ENCODE data around the gene PEAK3. TPM values are rescaled to one million over a fixed set of nuclear protein-coding genes. Genes with fewer than 3 reads are reported as not detected.
A peak's percentile ranks its signal among the peaks of the same experiment; 100 is the strongest.

The PEAK3 gene
- total and polyA plus RNA-seq, 9 of the 15 experiments (the other 6 are each of a cell fraction or from before 2014, with no cell fraction given) = 0.07 to 0.40 TPM; not detected in 7

DNA sequence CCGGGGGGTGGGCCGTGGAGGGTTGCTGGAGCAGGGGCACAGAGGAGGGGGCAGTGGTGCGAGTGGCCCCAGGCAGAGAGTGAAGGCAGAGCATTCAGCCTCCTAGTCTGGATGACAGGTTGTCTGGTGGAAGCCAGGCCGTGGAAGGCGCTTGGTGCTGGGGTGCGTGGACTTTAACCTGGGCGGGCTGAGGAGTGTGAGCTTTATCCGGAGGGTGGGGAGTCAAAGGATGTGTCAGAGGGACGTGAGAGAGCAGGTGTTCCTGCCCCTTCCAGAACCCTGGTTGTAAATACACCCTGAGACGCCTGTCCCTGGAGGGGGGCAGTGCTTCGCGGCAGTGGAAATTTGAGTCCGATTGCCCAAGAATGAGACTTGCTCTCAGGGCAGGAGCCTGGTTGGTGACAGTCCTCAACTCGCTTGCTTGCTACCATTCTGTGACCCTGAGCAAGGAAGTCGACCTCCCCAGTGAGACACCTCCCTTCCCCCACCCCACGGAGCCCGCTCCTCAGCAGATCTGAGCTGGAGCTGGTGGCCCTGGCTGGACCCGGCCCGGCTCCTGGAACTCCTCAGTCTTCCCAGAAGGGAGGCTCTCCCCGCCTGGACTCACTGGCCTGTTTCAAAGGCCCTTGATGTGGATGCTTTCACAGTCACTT is 48.8 kb upstream of the PEAK3 start (continued):
- TF ChIP-seq ZNF780A (CRISPR knock-in tag; IDR thresholded peaks at IDR 0.05) (no peak), RBFOX2 (IDR thresholded peaks at IDR 0.05; ENCODE audit: low read depth, low read length) (0 out of 2 replicates have a peak, but pooled peaks have one; percentile 14), CTBP1 (IDR thresholded peaks at IDR 0.05; ENCODE audit: borderline replicate concordance) (no peak), ZNF253 (CRISPR knock-in tag; conservative IDR thresholded peaks at IDR 0.05) (no peak), NCOA6 (IDR thresholded peaks at IDR 0.05) (no peak), HCFC1 (IDR thresholded peaks at IDR 0.05; ENCODE audit: low read depth, low read length) (no peak)

- TF ChIP-seq HDGF (IDR thresholded peaks at IDR 0.05) (0 out of 2 replicates have a peak, but pooled peaks have one; percentile 30), CREB3L1 (IDR thresholded peaks at IDR 0.05; ENCODE audit: borderline replicate concordance, low read depth) (no peak)
- TF ChIP-seq, protein P1, sequence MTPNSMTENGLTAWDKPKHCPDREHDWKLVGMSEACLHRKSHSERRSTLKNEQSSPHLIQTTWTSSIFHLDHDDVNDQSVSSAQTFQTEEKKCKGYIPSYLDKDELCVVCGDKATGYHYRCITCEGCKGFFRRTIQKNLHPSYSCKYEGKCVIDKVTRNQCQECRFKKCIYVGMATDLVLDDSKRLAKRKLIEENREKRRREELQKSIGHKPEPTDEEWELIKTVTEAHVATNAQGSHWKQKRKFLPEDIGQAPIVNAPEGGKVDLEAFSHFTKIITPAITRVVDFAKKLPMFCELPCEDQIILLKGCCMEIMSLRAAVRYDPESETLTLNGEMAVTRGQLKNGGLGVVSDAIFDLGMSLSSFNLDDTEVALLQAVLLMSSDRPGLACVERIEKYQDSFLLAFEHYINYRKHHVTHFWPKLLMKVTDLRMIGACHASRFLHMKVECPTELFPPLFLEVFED (CRISPR knock-in tag; conservative IDR thresholded peaks at IDR 0.05) = 0 out of 2 replicates have a peak, but pooled peaks have one; percentile 26
- no peak for ATAC-seq
- Histone ChIP-seq H3K79me2 (ENCODE audit: control insufficient read depth, insufficient read depth, low read length) (peaks cover 89% of the 10 kb centered on the region), H3K36me3 (ENCODE audit: control insufficient read depth, insufficient read depth, low read length) (peaks cover 37% of the 10 kb centered on the region), H2AFZ (ENCODE audit: low read depth, low read length) (no peak overlapping the region), H3K9ac (ENCODE audit: insufficient read depth in 1 of 2, low read depth in 2 of 2, low read length in 2 of 2) (peak overlapping the region in 1 of 2 experiments; percentile 86; a peak in 2 of 4 replicates), H3K9me1 (ENCODE audit: control insufficient read depth, insufficient read depth, low read length) (no peaks in the 10 kb centered on the region), H4K20me1 (replicated peaks; ENCODE audit: control insufficient read depth, insufficient read depth, low read length) (no peaks in the 10 kb centered on the region), H3K27me3 (ENCODE audit: control insufficient read depth in 2 of 2, insufficient read depth in 2 of 2, low read length in 2 of 2) (no peaks in the 10 kb centered on the region), H3K4me2 (ENCODE audit: insufficient read depth, low read length) (no peak overlapping the region; the same call in 1 of the 2 replicates), H3K4me3 (no peak overlapping the region), H3K9me3 (replicated peaks; ENCODE audit: control insufficient read depth, insufficient read depth, low read depth, low read length) (no peaks in the 10 kb centered on the region), H3K27ac (ENCODE audit: extremely low read depth, low read depth, low read length) (no peak overlapping the region), H3K4me1 (replicated peaks in 1 of 2; ENCODE audit: control insufficient read depth in 2 of 2, insufficient read depth in 2 of 2, low read length in 2 of 2) (peaks cover 28 to 71% of the 10 kb centered on the region in 2 experiments; a peak in 4 of 5 replicates)
- POLR2A ChIA-PET = no interaction called here
- in situ Hi-C loops (cut with MboI) (no loop called here), intact Hi-C loops (cut with micrococcal nuclease) (no loop called here)
- no peak for FAIRE-seq
- CTCF ChIA-PET (ENCODE audit: low intra/inter-chr PET ratio) = no interaction called here
- WGBS (ENCODE audit: insufficient coverage, low coverage, missing lambda C conversion rate) = 76% methylated on average over 7 of the region's 10 CpGs
- no TSS peak for BruUV-seq (replicated peaks)
- no peak for DNase-seq (ENCODE audit: extremely low read depth in 1 of 4, low spot score in 3 of 4)
Observed at GRCh38 chr19:2330255-2330631, 48.3 kb upstream of the PEAK3 start.
